H1 (cell line): Measurements from ENCODE around the gene QSOX1. TPM values are rescaled to one million over a fixed set of nuclear protein-coding genes. Genes with fewer than 3 reads are reported as not detected.

Experiments used
- CTCF ChIA-PET: fragments of 300-600 bp; sonication (Branson Sonifier 250); formaldehyde crosslinking; loops from one replicate; lab custom pipeline; 2021; ENCODE audit not compliant: partially characterized antibody; lab: Charles Lee
- POLR2A ChIA-PET: fragments of 300-600 bp; sonication (Branson Sonifier 250); formaldehyde crosslinking; loops from one replicate; lab custom pipeline; 2021; ENCODE audit warnings: inconsistent platforms; ENCODE audit not compliant: partially characterized antibody; lab: Charles Lee
- DNase-seq, 2 experiments: peaks; one replicate each; pipeline versions ENCODE4 v3.0.0 to v3.0.0-alpha.2; 2010 to 2022; ENCODE audit warnings: low spot score in 2 of 2, low read depth in 1 of 2, mixed read lengths in 1 of 2
- FAIRE-seq: peaks from 2 replicates; lab custom pipeline; 2011; peaks lifted over from hg19 to GRCh38; lab: Jason Lieb, UNC
- H2AFZ ChIP-seq: 2 replicates; pipeline ENCODE4 v1.8.1; 2012; ENCODE audit warnings: low read length, inconsistent platforms
- H2AK5ac ChIP-seq: 2 replicates; pipeline ENCODE4 v1.6.1; 2013; ENCODE audit warnings: low read depth, low read length
- H2BK120ac ChIP-seq: replicated peaks from 2 replicates; pipeline ENCODE3; 2013; ENCODE audit warnings: low read depth, low read length, inconsistent platforms
- H2BK12ac ChIP-seq: 2 replicates; pipeline ENCODE4 v1.6.1; 2013; ENCODE audit warnings: low read depth, low read length
- H2BK15ac ChIP-seq: 2 replicates; pipeline ENCODE4 v1.6.1; 2013; ENCODE audit warnings: low read length
- H2BK20ac ChIP-seq: 2 replicates; pipeline ENCODE4 v1.6.1; 2013; ENCODE audit warnings: low read length
- H2BK5ac ChIP-seq: 2 replicates; pipeline ENCODE4 v1.6.1; 2013; ENCODE audit warnings: low read depth, low read length
- H3K14ac ChIP-seq: 2 replicates; pipeline ENCODE4 v1.6.1; 2013; ENCODE audit warnings: inconsistent platforms; ENCODE audit not compliant: insufficient read length
- H3K18ac ChIP-seq: 2 replicates; pipeline ENCODE4 v1.6.1; 2013; ENCODE audit warnings: low read length; ENCODE audit errors: extremely low read depth
- H3K23ac ChIP-seq: 2 replicates; pipeline ENCODE4 v1.6.1; 2013; ENCODE audit warnings: inconsistent platforms; ENCODE audit not compliant: insufficient read length
- H3K23me2 ChIP-seq: 2 replicates; pipeline ENCODE4 v1.6.1; 2013; ENCODE audit warnings: low read depth, low read length
- H3K27ac ChIP-seq: 2 replicates; pipeline ENCODE4 v1.6.1; 2011; ENCODE audit warnings: low read depth, low read length, inconsistent platforms
- H3K27me3 ChIP-seq, 4 experiments: replicated peaks in 1 of 4; 1 replicate in 1 of 4; 2 replicates in 3 of 4; pipeline versions ENCODE4 v1.6.1 to v1.8.1; 2011 to 2013; ENCODE audit warnings: low read length in 3 of 4, mild to moderate bottlenecking in 3 of 4, inconsistent platforms in 2 of 4, mixed read lengths in 2 of 4, moderate library complexity in 1 of 4; ENCODE audit not compliant: control insufficient read depth in 3 of 4, insufficient read depth in 3 of 4; ENCODE audit errors: extremely low read depth in 1 of 4
- H3K36me3 ChIP-seq, 4 experiments: 2 replicates each; pipeline versions ENCODE4 v1.6.1 to v1.8.1; 2011 to 2013; ENCODE audit warnings: mild to moderate bottlenecking in 4 of 4, low read length in 3 of 4, moderate library complexity in 2 of 4, control low read depth in 1 of 4, inconsistent platforms in 1 of 4; ENCODE audit not compliant: insufficient read depth in 4 of 4, control insufficient read depth in 2 of 4
- H3K4ac ChIP-seq: replicated peaks from 2 replicates; pipeline ENCODE3; 2013; ENCODE audit warnings: low read length, low read depth, mixed read lengths, inconsistent platforms; ENCODE audit not compliant: insufficient read length
- H3K4me1 ChIP-seq, 4 experiments: replicated peaks in 1 of 4; 1 replicate in 1 of 4; 2 replicates in 3 of 4; pipeline versions ENCODE4 v1.6.1 to v1.8.1; 2011 to 2013; ENCODE audit warnings: low read length in 3 of 4, inconsistent platforms in 2 of 4, mixed read lengths in 1 of 4; ENCODE audit not compliant: insufficient read depth in 4 of 4, control insufficient read depth in 3 of 4
- H3K4me2 ChIP-seq, 2 experiments: 2 replicates each; pipeline versions ENCODE4 v1.6.1 to v1.8.1; 2011 to 2013; ENCODE audit warnings: low read depth in 2 of 2, low read length in 2 of 2, control low read depth in 1 of 2, inconsistent platforms in 1 of 2, mild to moderate bottlenecking in 1 of 2; ENCODE audit not compliant: insufficient read depth in 1 of 2
- H3K4me3 ChIP-seq, 4 experiments: fragments of 200-600, 300-600 bp in 1 of 4; sonication (generic), shearing (Covaris generic), sonication (Bioruptor Twin) in 1 of 4; 2 replicates each; pipeline versions ENCODE4 v1.5.1 to v1.8.1; 2011 to 2016; ENCODE audit warnings: low read length in 4 of 4, low read depth in 3 of 4, control low read depth in 2 of 4, inconsistent platforms in 2 of 4, mild to moderate bottlenecking in 2 of 4, mixed read lengths in 1 of 4, moderate library complexity in 1 of 4; ENCODE audit not compliant: insufficient read depth in 2 of 4; ENCODE audit errors: extremely low read depth in 1 of 4
- H3K56ac ChIP-seq: replicated peaks from 2 replicates; pipeline ENCODE3; 2013; ENCODE audit warnings: low read depth, mild to moderate bottlenecking, mixed read lengths, low read length, inconsistent platforms; ENCODE audit not compliant: insufficient read length
- H3K79me1 ChIP-seq: 2 replicates; pipeline ENCODE4 v1.6.1; 2013; ENCODE audit warnings: low read depth, low read length, control low read depth
- H3K79me2 ChIP-seq, 2 experiments: 2 replicates each; pipeline versions ENCODE4 v1.6.1 to v1.8.1; 2012 to 2013; ENCODE audit warnings: low read length in 2 of 2, mild to moderate bottlenecking in 2 of 2, inconsistent platforms in 1 of 2; ENCODE audit not compliant: insufficient read depth in 2 of 2, control insufficient read depth in 1 of 2
- H3K9ac ChIP-seq, 4 experiments: replicated peaks in 1 of 4; 1 replicate in 1 of 4; 2 replicates in 3 of 4; pipeline versions ENCODE4 v1.6.1 to v1.8.1; 2011 to 2013; ENCODE audit warnings: low read depth in 3 of 4, low read length in 3 of 4, control low read depth in 2 of 4, mild to moderate bottlenecking in 2 of 4, moderate library complexity in 2 of 4, inconsistent platforms in 1 of 4; ENCODE audit errors: extremely low read depth in 1 of 4
- H3K9me3 ChIP-seq, 2 experiments: 2 replicates each; pipeline versions ENCODE4 v1.6.1 to v1.8.1; 2012 to 2013; ENCODE audit warnings: mild to moderate bottlenecking in 2 of 2, moderate library complexity in 2 of 2, control low read depth in 1 of 2, inconsistent platforms in 1 of 2, low read depth in 1 of 2, low read length in 1 of 2, mixed read lengths in 1 of 2; ENCODE audit not compliant: insufficient read depth in 2 of 2
- H4K20me1 ChIP-seq, 2 experiments: replicated peaks in 1 of 2; 2 replicates each; pipeline versions ENCODE3 to v1.8.1; 2011 to 2013; ENCODE audit warnings: inconsistent platforms in 2 of 2, low read length in 2 of 2, mild to moderate bottlenecking in 1 of 2; ENCODE audit not compliant: insufficient read depth in 2 of 2, control insufficient read depth in 1 of 2
- H4K5ac ChIP-seq: 2 replicates; pipeline ENCODE4 v1.6.1; 2013; ENCODE audit warnings: low read length, low read depth, mixed read lengths, inconsistent platforms; ENCODE audit not compliant: insufficient read length
- H4K8ac ChIP-seq: 2 replicates; pipeline ENCODE4 v1.8.0; 2013; ENCODE audit warnings: mild to moderate bottlenecking, moderate library complexity, low read length, inconsistent platforms; ENCODE audit not compliant: insufficient read depth; ENCODE audit errors: extremely low read depth
- H4K91ac ChIP-seq: replicated peaks from 2 replicates; pipeline ENCODE3; 2013; ENCODE audit warnings: low read length, mixed read lengths, inconsistent platforms; ENCODE audit not compliant: insufficient read length
- KDM1A ChIP-seq: fragments of 200-600, 300-600 bp; sonication (generic); IDR thresholded peaks from 2 replicates; pipeline ENCODE4 v1.7.1; 2016; ENCODE audit warnings: mild to moderate bottlenecking, low read length, borderline replicate concordance
- NANOG ChIP-seq: IDR thresholded peaks from 2 replicates; pipeline ENCODE4 v1.6.1; 2011; ENCODE audit warnings: low read length, low read depth, mild to moderate bottlenecking, inconsistent platforms; ENCODE audit not compliant: insufficient read depth, poor library complexity, severe bottlenecking
- WGBS, 2 experiments: shearing (Covaris generic) in 1 of 2; methylation state at CpG; one replicate each; pipeline versions ENCODE4 v1.1.6 to v1.1.7; 2013 to 2015; ENCODE audit warnings: low lambda C conversion rate in 2 of 2, mixed read lengths in 2 of 2, inconsistent platforms in 1 of 2, low coverage in 1 of 2, missing lambda C conversion rate in 1 of 2; ENCODE audit not compliant: insufficient replicate concordance in 2 of 2, insufficient coverage in 1 of 2, insufficient read length in 1 of 2; ENCODE audit errors: extremely low coverage in 1 of 2, missing lambda C conversion rate in 1 of 2; 5-methylcytosine and 5-hydroxymethylcytosine counted together
- polyA plus RNA-seq, 7 experiments: library from polyadenylated mRNA; depleted of rRNA in 3 of 7; stranded (reverse) in 5 of 7; unstranded in 2 of 7; fragments of >200 nt in 5 of 7; fragments of 200-250 nt in 2 of 7; gene quantifications; 1 replicate in 5 of 7; 2 replicates in 1 of 7; 4 replicates in 1 of 7; pipeline versions ENCODE4 v1.2.1 to v1.2.3, GENCODE V29; 2011 to 2013; ENCODE audit warnings: missing spikeins in 2 of 7, mixed read lengths in 2 of 7
- total RNA-seq: library from RNA; stranded (reverse); fragmentation: NEBNext Ultra II Directional; extraction: Animal tissue kit (Norgen Biotek cat#: 25700); gene quantifications from 2 replicates; pipeline ENCODE4 v1.2.1, GENCODE V29; 2021

The QSOX1 gene
- total and polyA plus RNA-seq, 2 of the 8 experiments (the other 6 are each of a cell fraction or from before 2014, with no cell fraction given) = 97.7 to 123 TPM

- ChIA-PET CTCF (interaction anchor here (0.6 to 12.4 kb wide), 14 partner anchors 9 to 716 kb away, joined by 3 to 149 read pairs (median 5); no protein-coding TSS in a partner anchor), POLR2A (interaction anchor here (0.7 to 6.0 kb wide), 4 partner anchors 10 to 24 kb away, joined by 3 to 26 read pairs (median 10); no protein-coding TSS in a partner anchor)
- Histone ChIP-seq H3K4me3 (no peak overlapping the region), H2AFZ (no peak overlapping the region), H3K4ac (no peak overlapping the region), H2AK5ac (no peak overlapping the region), H3K14ac (no peak overlapping the region), H2BK5ac (no peak overlapping the region), H3K9me3 (peaks cover 0 to 4% of the 10 kb centered on the region in 2 experiments; a peak in 1 of 4 replicates), H4K5ac (no peak overlapping the region), H4K91ac (no peak overlapping the region), H3K36me3 (no peaks in the 10 kb centered on the region; a peak in 1 of 8 replicates), H3K18ac (no peak overlapping the region), H3K23ac (no peak overlapping the region), H3K27ac (no peak overlapping the region), H2BK12ac (no peak overlapping the region), H2BK120ac (no peak overlapping the region), H3K79me1 (peaks cover 2% of the 10 kb centered on the region; the same call in 1 of the 2 replicates), H3K4me1 (peaks cover 0 to 4% (median 2%) of the 10 kb centered on the region in 4 experiments; a peak in 2 of 7 replicates), H3K56ac (no peak overlapping the region), H3K9ac (no peak overlapping the region), H3K27me3 (peaks cover 10 to 31% (median 22%) of the 10 kb centered on the region in 4 experiments), H4K8ac (no peak overlapping the region), H4K20me1 (peaks cover 0 to 2% of the 10 kb centered on the region in 2 experiments), H3K79me2 (no peaks in the 10 kb centered on the region), H3K4me2 (no peak overlapping the region), H2BK15ac (no peak overlapping the region), H2BK20ac (no peak overlapping the region), H3K23me2 (peaks cover 11% of the 10 kb centered on the region; the same call in 1 of the 2 replicates)
- TF ChIP-seq NANOG = no peak
- TF ChIP-seq KDM1A = peak; percentile 44; the same call in 1 of the 2 replicates
- 83% methylated on average over 2 of the region's 2 CpGs; no CpG with 5 or more reads in 1 of the 2 experiments for WGBS, 2 experiments
- DNase-seq (no peak), FAIRE-seq (no peak)
These were observed 70.7 kb downstream of the QSOX1 start for GRCh38 chr1:180225403-180225802.
